NCI-H446 (cell line): ENCODE results near the gene ADCY6.
A peak's percentile ranks its signal among the peaks of the same experiment; 100 is the strongest.
"Not testable (repeated sequence)": the region's sequence is repeated elsewhere in the genome, so short reads cannot be mapped to it uniquely, and the experiment has no call there.

Source experiments
- DNase-seq, 2 experiments: peaks; one replicate each; lab custom pipeline; 2025; lab: John Stamatoyannopoulos, UW

Gene ADCY6

DNA sequence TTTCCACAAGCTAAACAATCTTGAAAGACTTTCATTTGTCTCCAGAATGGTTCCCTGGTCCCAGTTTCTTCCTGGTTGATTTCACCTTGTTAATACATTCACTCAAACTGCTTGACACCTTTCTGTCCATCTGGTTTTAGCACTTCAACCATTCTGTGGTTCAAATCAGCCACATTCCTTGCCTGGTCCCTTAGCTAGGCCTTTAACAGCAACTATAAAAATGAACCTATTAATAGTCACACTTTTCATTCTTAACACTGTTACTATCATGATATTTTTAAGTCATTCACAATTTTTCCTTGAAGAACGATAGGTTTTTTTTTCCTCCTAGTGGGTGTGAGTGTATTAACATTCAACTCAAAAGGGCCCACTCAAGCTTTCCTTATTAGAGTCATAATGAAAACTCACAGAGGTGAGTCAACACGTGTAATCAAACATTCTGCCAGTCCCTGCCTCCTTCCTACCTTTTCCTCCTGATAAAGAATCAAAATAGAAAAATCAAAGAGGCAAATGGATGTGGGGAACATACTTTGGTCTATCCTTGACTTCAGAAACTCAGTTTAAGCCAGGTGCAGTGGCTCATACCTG, 38.0 kb downstream of the ADCY6 start:
- no peak for DNase-seq

- DNase-seq, result no peak
Measured at GRCh38 chr12:48750215-48750614, 38.7 kb downstream of the ADCY6 start.

- no peak for DNase-seq
Measured at GRCh38 chr12:48744251-48745008, 44.5 kb downstream of the ADCY6 start.

DNA sequence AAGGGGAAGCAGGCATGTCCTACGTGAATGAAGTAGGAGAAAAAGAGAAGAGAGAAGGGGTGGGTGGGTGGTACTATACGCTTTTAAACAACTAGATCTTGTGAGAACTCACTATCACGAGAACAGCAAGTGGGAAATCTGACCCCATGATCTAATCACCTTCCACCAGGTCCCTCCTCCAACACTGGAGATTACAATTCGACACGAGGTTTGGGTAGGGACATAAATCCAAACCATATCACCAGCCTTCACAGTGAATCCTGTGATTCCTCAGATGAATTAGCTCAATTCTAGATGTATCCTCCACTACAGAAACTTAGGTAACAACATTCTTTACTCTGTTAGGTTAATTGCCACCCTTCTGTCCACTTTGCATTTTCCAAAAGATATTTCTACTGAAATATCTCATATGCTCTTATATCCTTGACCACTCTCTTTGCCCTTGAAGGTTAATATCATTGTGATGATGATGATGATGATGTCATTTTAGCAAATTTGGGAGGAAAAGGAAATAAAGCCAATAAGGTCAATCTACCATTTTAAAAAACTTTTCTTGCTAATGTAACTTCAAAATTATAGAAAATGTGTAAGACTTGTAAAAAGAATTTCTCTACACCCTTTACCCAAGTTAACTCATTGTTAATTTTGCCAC, 49.1 kb downstream of the ADCY6 start:
- no peak for DNase-seq

DNA sequence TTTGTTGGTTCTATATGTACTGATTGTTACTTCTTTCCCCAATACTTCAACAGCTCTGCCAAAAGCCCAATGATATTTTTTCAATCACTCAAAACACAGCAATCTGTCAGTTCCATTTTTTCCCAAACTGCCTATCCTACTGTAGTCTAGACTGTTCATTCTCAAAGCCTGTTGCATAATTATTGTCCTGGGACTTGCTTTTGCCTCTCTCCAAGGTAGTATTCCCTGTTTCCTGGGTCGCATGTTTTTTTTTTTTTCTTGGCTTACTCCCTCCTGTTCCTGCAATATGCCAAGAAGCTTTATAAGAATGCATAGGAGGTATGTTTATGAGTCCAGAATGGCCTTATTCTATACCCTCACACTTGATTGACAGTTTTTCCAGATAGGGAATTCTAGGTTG, 52.4 kb downstream of the ADCY6 start:
- no peak for DNase-seq

- no peak for DNase-seq
Measured at GRCh38 chr12:48728807-48729206, 60.1 kb downstream of the ADCY6 start.

GRCh38 chr12:48720737-48721136, 68.2 kb downstream of the ADCY6 start:
- not testable (repeated sequence) for DNase-seq

DNA sequence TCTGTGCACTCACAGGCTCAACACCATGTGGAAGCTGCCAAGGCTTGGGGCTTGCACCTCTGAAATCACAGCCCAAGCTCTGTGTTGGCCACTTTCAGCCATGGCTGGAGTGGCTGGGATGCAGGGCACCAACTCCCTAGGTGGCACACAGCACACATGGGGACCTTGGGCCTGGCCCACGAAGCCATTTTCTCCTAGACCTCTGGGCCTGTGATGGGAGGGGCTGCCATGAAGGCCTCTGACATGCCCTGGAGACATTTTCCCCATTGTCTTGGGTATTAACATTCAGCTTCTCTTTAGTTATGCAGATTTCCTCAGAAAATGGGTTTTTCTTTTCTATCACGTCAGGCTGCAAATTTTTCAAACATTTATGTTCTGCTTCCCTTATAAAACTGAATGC, 68.7 kb downstream of the ADCY6 start:
- DNase-seq, result not testable (repeated sequence)

- not testable (repeated sequence) for DNase-seq
Measured at GRCh38 chr12:48719002-48719401, 69.9 kb downstream of the ADCY6 start.

- DNase-seq, result no peak
Measured at GRCh38 chr12:48717252-48717695, 71.6 kb downstream of the ADCY6 start.

GRCh38 chr12:48716493-48717251, 72.2 kb downstream of the ADCY6 start, which contains the start of gene CCNT1:
CCNT1 (minus strand) TSS chr12:48716707; CDS start chr12:48716675, 32 bp downstream.
- peak; percentile 98 to 99 for DNase-seq
